Panc1 (cell line): ENCODE data around the gene CCDC177.

Experiments used
- CTCF ChIP-seq: fragments of 450-650 bp; IDR thresholded peaks from 2 replicates; pipeline ENCODE4 v1.5.1; 2017; ENCODE audit warnings: mild to moderate bottlenecking
- POLR2AphosphoS5 ChIP-seq: IDR thresholded peaks from 2 replicates; pipeline ENCODE4 v1.6.1; 2012; ENCODE audit warnings: mild to moderate bottlenecking, low read depth, low read length, moderate library complexity
- SIN3A ChIP-seq: IDR thresholded peaks from 2 replicates; pipeline ENCODE4 v1.6.1; 2012; ENCODE audit warnings: low read depth, mild to moderate bottlenecking, low read length, moderate library complexity, borderline replicate concordance; ENCODE audit not compliant: insufficient read depth

- TF ChIP-seq CTCF (no peak), SIN3A (no peak), POLR2AphosphoS5 (no peak)
These were observed 41.9 kb downstream of the CCDC177 start for GRCh38 chr14:69532561-69533340.
